Endothelial cell of umbilical vein (primary cell): ENCODE results near the gene REEP1.

Experiments
- CTCF ChIP-seq, 2 donors: IDR thresholded peaks; 1 replicate in 1 of 2; 2 replicates in 1 of 2; pipeline ENCODE4 v1.5.1; 2011; ENCODE audit warnings: low read length in 2 of 2, mild to moderate bottlenecking in 2 of 2, moderate library complexity in 2 of 2, control low read depth in 1 of 2, inconsistent platforms in 1 of 2, low read depth in 1 of 2; ENCODE audit not compliant: insufficient read depth in 1 of 2; ENCODE audit errors: extremely low read depth in 1 of 2
- EZH2 ChIP-seq: IDR thresholded peaks from 2 replicates; pipeline ENCODE4 v1.6.1; 2012; ENCODE audit warnings: borderline replicate concordance, low read depth, mild to moderate bottlenecking, moderate library complexity, low read length, inconsistent platforms; ENCODE audit not compliant: severe bottlenecking
- FOS ChIP-seq: IDR thresholded peaks from 2 replicates; pipeline ENCODE4 v1.6.1; 2011; ENCODE audit warnings: mild to moderate bottlenecking, low read length, moderate library complexity, borderline replicate concordance; ENCODE audit not compliant: insufficient read depth
- GATA2 ChIP-seq: IDR thresholded peaks from 2 replicates; pipeline ENCODE4 v1.7.0; 2011; ENCODE audit warnings: low read depth, mild to moderate bottlenecking, moderate library complexity, mixed read lengths, low read length; ENCODE audit not compliant: insufficient read length, insufficient read depth
- JUN ChIP-seq: IDR thresholded peaks from 2 replicates; pipeline ENCODE4 v1.6.1; 2011; ENCODE audit warnings: borderline replicate concordance, low read depth; ENCODE audit not compliant: insufficient read length, insufficient read depth
- MAX ChIP-seq: IDR thresholded peaks from 2 replicates; pipeline ENCODE4 v1.6.1; 2011; ENCODE audit not compliant: insufficient read depth, insufficient read length
- MYC ChIP-seq: IDR thresholded peaks from one replicate; pipeline ENCODE4 v1.6.1; 2011; ENCODE audit warnings: mild to moderate bottlenecking, low read depth, low read length
- POLR2A ChIP-seq: IDR thresholded peaks from 2 replicates; pipeline ENCODE4 v1.6.1; 2012; ENCODE audit warnings: low read depth, mild to moderate bottlenecking, control low read depth, low read length
- POLR2AphosphoS5 ChIP-seq: IDR thresholded peaks from 2 replicates; pipeline ENCODE4 v1.6.1; 2012; ENCODE audit warnings: low read depth, mild to moderate bottlenecking, control low read depth, low read length, moderate library complexity; ENCODE audit not compliant: insufficient read depth

- TF ChIP-seq POLR2A: no peak
- no peak for TF ChIP-seq CTCF (IDR thresholded peaks at IDR 0.05; ENCODE audit: extremely low read depth in 1 of 2, insufficient read depth in 1 of 2, low read depth in 1 of 2, low read length in 2 of 2)
- no peak for TF ChIP-seq EZH2
- TF ChIP-seq MAX: no peak
- no peak for TF ChIP-seq MYC
- no peak for TF ChIP-seq POLR2AphosphoS5
- no peak for TF ChIP-seq JUN
- no peak for TF ChIP-seq GATA2
- no peak for TF ChIP-seq FOS
These were observed 114.1 kb downstream of the REEP1 start for GRCh38 chr2:86223140-86223926.
